ENCODE results near the gene POU6F2. TPM values are rescaled to one million over a fixed set of nuclear protein-coding genes. Genes with fewer than 3 reads are reported as not detected.

The POU6F2 gene
- total RNA-seq, 1 donor from 2014 or later = 0.40 TPM

DNA sequence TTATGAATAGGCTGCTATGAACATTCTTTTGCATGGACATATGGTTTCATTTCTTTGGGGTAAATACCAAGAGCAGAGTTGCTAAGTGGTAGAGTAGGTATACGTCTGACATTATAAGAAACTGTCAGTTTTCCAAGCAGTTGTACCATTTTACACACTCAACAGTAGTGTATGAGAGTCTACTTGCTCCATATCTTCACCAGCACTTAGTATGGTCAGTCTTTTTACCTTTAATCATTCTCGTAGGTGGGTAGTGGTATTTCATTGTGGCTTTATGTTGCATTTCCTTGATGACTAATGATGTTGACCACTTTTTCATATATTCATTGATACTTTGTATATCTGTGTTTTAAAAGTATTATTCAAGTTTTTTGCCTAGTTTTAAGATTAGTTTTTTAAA lies 45.1 kb downstream of the POU6F2 start:
- no peaks in the 10 kb centered on the region for H3K4me1 Mint-ChIP-seq (ENCODE audit: low read depth)
- peaks cover 15% of the 10 kb centered on the region for H3K9me3 Mint-ChIP-seq (ENCODE audit: low read depth)
- H3K4me3 Mint-ChIP-seq (ENCODE audit: unreplicated experiment) = no peak overlapping the region
- DNase-seq (ENCODE audit: low spot score) = no peak
- no peak overlapping the region for H3K27ac Mint-ChIP-seq (ENCODE audit: unreplicated experiment)
- H3K27me3 Mint-ChIP-seq (ENCODE audit: low read depth) = no peaks in the 10 kb centered on the region
- TF ChIP-seq CTCF (IDR thresholded peaks at IDR 0.05) = no peak
- H3K36me3 Mint-ChIP-seq (ENCODE audit: low read depth) = peaks cover 2% of the 10 kb centered on the region

- Mint-ChIP-seq H3K36me3 (ENCODE audit: low read depth) (peaks cover 2% of the 10 kb centered on the region), H3K4me1 (ENCODE audit: low read depth) (no peaks in the 10 kb centered on the region)
Observed at GRCh38 chr7:39027491-39027890, 49.8 kb downstream of the POU6F2 start.

DNA sequence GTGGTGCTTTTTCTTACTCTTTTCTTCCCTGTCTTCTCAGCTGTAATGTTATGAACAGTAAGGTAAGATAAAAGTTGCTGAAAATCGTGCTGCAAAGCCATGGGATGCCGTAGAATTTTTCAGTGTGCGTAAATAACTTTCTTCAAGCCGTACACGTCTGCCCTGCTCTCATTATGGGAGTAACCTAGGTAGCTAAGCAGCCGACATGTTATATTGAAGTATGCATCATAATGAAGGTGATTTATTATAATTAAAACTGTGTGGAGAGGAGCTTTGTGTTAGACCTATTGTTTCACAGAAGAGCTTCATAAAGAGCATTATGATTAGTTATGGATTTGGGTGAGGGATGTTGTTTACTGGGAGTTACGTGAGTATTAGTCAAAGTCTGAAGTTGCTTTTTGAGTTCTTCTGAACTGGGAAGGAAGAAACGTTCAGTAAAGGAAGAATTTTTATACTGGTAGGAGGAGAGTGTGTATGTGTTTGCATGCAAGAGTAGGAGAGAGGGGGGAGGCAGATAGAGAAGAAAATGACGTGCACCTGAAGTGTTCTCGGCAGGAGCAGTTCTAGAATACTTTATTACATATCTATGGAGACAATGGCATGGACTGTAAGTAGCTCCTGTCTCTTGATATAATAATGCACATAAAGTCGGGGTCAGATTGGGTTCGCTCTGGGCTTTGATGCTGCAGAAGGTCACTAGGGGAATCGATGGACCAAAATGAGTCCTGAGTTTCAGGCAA lies 56.3 kb downstream of the POU6F2 start:
- H3K4me1 Mint-ChIP-seq (ENCODE audit: low read depth) = no peaks in the 10 kb centered on the region
- H3K27ac Mint-ChIP-seq (ENCODE audit: unreplicated experiment) = no peak overlapping the region
- no peak for DNase-seq (ENCODE audit: low spot score)
- no peaks in the 10 kb centered on the region for H3K36me3 Mint-ChIP-seq (ENCODE audit: low read depth)
- H3K9me3 Mint-ChIP-seq (ENCODE audit: low read depth) = no peaks in the 10 kb centered on the region
- H3K4me3 Mint-ChIP-seq (ENCODE audit: unreplicated experiment) = no peak overlapping the region
- TF ChIP-seq CTCF (IDR thresholded peaks at IDR 0.05) = no peak
- peaks cover 13% of the 10 kb centered on the region for H3K27me3 Mint-ChIP-seq (ENCODE audit: low read depth)

More at GRCh38 chr7:39027491-39027890, 49.8 kb downstream of the POU6F2 start:
- peaks cover 12% of the 10 kb centered on the region for H3K9me3 Mint-ChIP-seq (ENCODE audit: low read depth)
- H3K27ac Mint-ChIP-seq (ENCODE audit: unreplicated experiment) = no peak overlapping the region
- no peaks in the 10 kb centered on the region for H3K27me3 Mint-ChIP-seq (ENCODE audit: low read depth)
- DNase-seq (ENCODE audit: low spot score) = no peak
- no peak for TF ChIP-seq CTCF (IDR thresholded peaks at IDR 0.05)
- H3K4me3 Mint-ChIP-seq (ENCODE audit: unreplicated experiment) = no peak overlapping the region

GRCh38 chr7:39035156-39035555 lies 57.4 kb downstream of the POU6F2 start:
- no peak for TF ChIP-seq CTCF (IDR thresholded peaks at IDR 0.05)
- Mint-ChIP-seq H3K4me3 (ENCODE audit: unreplicated experiment) (no peak overlapping the region), H3K27ac (ENCODE audit: unreplicated experiment) (no peak overlapping the region), H3K9me3 (ENCODE audit: low read depth) (no peaks in the 10 kb centered on the region), H3K27me3 (ENCODE audit: low read depth) (peaks cover 13% of the 10 kb centered on the region), H3K36me3 (ENCODE audit: low read depth) (no peaks in the 10 kb centered on the region), H3K4me1 (ENCODE audit: low read depth) (no peaks in the 10 kb centered on the region)
- DNase-seq (ENCODE audit: low spot score) = no peak

GRCh38 chr7:39035903-39036302 lies 58.2 kb downstream of the POU6F2 start:
- no peak overlapping the region for H3K27ac Mint-ChIP-seq (ENCODE audit: unreplicated experiment)
- no peaks in the 10 kb centered on the region for H3K9me3 Mint-ChIP-seq (ENCODE audit: low read depth)
- TF ChIP-seq CTCF (IDR thresholded peaks at IDR 0.05) = no peak
- no peaks in the 10 kb centered on the region for H3K36me3 Mint-ChIP-seq (ENCODE audit: low read depth)
- peaks cover 13% of the 10 kb centered on the region for H3K27me3 Mint-ChIP-seq (ENCODE audit: low read depth)
- H3K4me3 Mint-ChIP-seq (ENCODE audit: unreplicated experiment) = no peak overlapping the region
- no peak for DNase-seq (ENCODE audit: low spot score)
- H3K4me1 Mint-ChIP-seq (ENCODE audit: low read depth) = no peaks in the 10 kb centered on the region

Data from chondrocyte (in vitro differentiated cells).